ENCODE data around the gene GRIN3B.

GRIN3B gene

DNA sequence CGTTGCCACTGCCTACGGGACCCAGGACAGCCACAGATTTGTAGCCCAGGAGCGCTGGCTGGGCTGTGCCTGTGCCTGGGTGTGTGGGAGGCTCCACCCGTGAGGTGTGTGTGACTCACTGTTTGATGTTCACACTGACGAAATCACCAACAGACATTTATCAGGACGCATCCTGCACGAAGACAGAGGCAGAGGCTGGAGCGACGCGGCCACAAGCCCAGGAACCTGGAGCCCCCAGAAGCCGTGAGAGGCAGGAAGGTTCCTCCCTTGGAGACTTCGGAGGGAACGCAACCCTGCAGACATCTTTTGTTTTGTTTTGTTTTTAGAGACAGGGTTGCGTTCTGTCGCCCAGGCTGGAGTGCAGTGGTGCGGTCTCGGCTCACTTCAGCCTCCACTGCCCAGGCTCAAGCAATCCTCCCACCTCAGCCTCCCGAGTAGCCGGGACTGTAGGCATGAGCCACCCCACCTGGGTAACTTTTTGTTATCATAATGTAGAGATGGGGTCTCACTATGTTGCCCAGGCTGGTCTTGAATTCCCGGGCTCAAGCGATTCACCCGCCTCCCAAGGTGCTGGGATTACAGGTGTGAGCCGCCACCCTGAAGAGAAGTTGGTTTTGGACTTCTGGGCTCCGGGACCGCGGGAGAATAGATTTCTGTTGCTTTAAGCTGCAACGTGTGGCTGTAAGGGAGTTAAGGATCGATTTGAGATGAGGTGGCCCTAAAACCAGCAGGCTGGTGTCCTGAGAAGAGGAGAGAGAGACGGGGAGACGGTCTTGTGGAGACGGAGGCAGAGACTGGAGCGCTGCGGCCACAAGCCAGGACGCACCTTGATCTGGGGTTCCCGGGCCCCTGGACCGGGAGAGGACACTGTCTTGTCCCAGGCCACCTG lies 41.0 kb upstream of the GRIN3B start (continued):
- TF ChIP-seq ZNF394 (tag by site-specific recombination; IDR thresholded peaks at IDR 0.05; ENCODE audit: borderline replicate concordance) (no peak), ZNF121 (tag by site-specific recombination; IDR thresholded peaks at IDR 0.05) (peak; percentile 91), GLI4 (tag by site-specific recombination; IDR thresholded peaks at IDR 0.05) (no peak), WT1 (tag by site-specific recombination; IDR thresholded peaks at IDR 0.05) (no peak), KLF10 (tag by site-specific recombination; IDR thresholded peaks at IDR 0.05) (no peak), ZNF138 (tag by site-specific recombination; IDR thresholded peaks at IDR 0.05; ENCODE audit: borderline replicate concordance) (no peak), ZFP41 (tag by site-specific recombination; IDR thresholded peaks at IDR 0.05; ENCODE audit: borderline replicate concordance) (no peak), ZNF501 (tag by site-specific recombination; IDR thresholded peaks at IDR 0.05) (no peak), ZNF791 (tag by site-specific recombination; IDR thresholded peaks at IDR 0.05) (no peak), ZNF324 (tag by site-specific recombination; IDR thresholded peaks at IDR 0.05) (no peak), MYNN (tag by site-specific recombination; IDR thresholded peaks at IDR 0.05; ENCODE audit: borderline replicate concordance) (no peak), ZNF354C (tag by site-specific recombination; IDR thresholded peaks at IDR 0.05; ENCODE audit: borderline replicate concordance, low read depth) (no peak), ZNF292 (tag by site-specific recombination; IDR thresholded peaks at IDR 0.05; ENCODE audit: borderline replicate concordance, low read depth) (no peak), ZNF302 (tag by site-specific recombination; IDR thresholded peaks at IDR 0.05; ENCODE audit: low read depth) (no peak)
- TF ChIP-seq, protein P1, sequence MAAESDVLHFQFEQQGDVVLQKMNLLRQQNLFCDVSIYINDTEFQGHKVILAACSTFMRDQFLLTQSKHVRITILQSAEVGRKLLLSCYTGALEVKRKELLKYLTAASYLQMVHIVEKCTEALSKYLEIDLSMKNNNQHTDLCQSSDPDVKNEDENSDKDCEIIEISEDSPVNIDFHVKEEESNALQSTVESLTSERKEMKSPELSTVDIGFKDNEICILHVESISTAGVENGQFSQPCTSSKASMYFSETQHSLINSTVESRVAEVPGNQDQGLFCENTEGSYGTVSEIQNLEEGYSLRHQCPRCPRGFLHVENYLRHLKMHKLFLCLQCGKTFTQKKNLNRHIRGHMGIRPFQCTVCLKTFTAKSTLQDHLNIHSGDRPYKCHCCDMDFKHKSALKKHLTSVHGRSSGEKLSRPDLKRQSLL (tag by site-specific recombination; IDR thresholded peaks at IDR 0.05), result no peak
- TF ChIP-seq, protein P2, sequence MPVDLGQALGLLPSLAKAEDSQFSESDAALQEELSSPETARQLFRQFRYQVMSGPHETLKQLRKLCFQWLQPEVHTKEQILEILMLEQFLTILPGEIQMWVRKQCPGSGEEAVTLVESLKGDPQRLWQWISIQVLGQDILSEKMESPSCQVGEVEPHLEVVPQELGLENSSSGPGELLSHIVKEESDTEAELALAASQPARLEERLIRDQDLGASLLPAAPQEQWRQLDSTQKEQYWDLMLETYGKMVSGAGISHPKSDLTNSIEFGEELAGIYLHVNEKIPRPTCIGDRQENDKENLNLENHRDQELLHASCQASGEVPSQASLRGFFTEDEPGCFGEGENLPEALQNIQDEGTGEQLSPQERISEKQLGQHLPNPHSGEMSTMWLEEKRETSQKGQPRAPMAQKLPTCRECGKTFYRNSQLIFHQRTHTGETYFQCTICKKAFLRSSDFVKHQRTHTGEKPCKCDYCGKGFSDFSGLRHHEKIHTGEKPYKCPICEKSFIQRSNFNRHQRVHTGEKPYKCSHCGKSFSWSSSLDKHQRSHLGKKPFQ (tag by site-specific recombination; IDR thresholded peaks at IDR 0.05), result peak; percentile 59; the same call in 1 of the 2 replicates
- TF ChIP-seq, protein P3, sequence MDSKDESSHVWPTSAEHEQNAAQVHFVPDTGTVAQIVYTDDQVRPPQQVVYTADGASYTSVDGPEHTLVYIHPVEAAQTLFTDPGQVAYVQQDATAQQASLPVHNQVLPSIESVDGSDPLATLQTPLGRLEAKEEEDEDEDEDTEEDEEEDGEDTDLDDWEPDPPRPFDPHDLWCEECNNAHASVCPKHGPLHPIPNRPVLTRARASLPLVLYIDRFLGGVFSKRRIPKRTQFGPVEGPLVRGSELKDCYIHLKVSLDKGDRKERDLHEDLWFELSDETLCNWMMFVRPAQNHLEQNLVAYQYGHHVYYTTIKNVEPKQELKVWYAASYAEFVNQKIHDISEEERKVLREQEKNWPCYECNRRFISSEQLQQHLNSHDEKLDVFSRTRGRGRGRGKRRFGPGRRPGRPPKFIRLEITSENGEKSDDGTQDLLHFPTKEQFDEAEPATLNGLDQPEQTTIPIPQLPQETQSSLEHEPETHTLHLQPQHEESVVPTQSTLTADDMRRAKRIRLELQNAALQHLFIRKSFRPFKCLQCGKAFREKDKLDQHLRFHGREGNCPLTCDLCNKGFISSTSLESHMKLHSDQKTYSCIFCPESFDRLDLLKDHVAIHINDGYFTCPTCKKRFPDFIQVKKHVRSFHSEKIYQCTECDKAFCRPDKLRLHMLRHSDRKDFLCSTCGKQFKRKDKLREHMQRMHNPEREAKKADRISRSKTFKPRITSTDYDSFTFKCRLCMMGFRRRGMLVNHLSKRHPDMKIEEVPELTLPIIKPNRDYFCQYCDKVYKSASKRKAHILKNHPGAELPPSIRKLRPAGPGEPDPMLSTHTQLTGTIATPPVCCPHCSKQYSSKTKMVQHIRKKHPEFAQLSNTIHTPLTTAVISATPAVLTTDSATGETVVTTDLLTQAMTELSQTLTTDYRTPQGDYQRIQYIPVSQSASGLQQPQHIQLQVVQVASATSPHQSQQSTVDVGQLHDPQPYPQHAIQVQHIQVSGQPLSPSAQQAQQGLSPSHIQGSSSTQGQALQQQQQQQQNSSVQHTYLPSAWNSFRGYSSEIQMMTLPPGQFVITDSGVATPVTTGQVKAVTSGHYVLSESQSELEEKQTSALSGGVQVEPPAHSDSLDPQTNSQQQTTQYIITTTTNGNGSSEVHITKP (tag by site-specific recombination; IDR thresholded peaks at IDR 0.05), result no peak
- TF ChIP-seq, protein P4, sequence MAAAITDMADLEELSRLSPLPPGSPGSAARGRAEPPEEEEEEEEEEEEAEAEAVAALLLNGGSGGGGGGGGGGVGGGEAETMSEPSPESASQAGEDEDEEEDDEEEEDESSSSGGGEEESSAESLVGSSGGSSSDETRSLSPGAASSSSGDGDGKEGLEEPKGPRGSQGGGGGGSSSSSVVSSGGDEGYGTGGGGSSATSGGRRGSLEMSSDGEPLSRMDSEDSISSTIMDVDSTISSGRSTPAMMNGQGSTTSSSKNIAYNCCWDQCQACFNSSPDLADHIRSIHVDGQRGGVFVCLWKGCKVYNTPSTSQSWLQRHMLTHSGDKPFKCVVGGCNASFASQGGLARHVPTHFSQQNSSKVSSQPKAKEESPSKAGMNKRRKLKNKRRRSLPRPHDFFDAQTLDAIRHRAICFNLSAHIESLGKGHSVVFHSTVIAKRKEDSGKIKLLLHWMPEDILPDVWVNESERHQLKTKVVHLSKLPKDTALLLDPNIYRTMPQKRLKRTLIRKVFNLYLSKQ (tag by site-specific recombination; IDR thresholded peaks at IDR 0.05; ENCODE audit: borderline replicate concordance), result no peak
